ENCODE measurements around the gene MVB12B.
A peak's percentile ranks its signal among the peaks of the same experiment; 100 is the strongest.

MVB12B gene

DNA sequence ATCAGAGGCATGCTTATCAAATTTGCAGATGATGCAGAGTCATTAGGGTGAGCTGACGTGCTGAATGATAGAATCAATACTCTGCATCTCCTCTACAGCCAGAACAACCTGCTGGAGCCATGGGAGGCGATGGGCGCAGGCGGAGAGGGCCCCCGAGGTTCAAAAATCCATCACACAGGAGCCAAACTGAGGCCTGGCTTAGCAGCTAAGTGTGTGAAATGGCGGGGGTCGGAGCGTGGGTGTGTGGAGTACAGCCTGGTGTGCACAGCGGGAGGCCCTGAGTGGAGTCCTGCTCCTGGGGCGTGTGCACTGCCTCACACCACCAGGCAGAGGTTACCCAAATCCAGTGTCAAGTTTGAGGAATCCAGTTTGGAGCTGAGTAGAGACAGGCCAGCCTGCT, 73.2 kb downstream of the MVB12B start:
- no peak for DNase-seq (ENCODE audit: extremely low read depth, low read depth)
- no peak for TF ChIP-seq CTCF (IDR thresholded peaks at IDR 0.05; ENCODE audit: low read depth, low read length, missing control alignments)
- H3K4me3 ChIP-seq (replicated peaks; ENCODE audit: low read depth, low read length) = no peak overlapping the region

DNA sequence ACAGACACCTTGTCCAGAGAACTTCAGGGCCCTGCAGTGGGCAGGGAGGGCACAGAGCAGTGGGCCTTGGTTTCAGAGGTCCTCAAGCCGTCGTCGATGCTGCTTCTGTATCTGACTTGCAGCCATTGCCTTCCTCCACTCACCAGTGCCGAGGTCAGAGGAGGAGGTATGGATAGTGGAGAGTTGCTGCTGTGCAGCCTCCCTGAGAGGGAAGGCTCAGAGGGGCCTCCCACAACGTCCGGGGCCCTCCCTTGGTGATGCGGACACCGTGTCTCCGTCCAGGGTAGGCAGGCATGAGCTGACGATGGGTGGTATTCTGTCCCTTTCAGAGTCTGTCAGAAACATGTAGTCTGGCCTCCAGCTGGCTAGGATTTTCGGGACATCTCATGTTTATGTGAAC, 73.9 kb downstream of the MVB12B start:
- H3K4me3 ChIP-seq (replicated peaks; ENCODE audit: low read depth, low read length) = no peak overlapping the region
- TF ChIP-seq CTCF (IDR thresholded peaks at IDR 0.05; ENCODE audit: low read depth, low read length, missing control alignments) = no peak
- no peak for DNase-seq (ENCODE audit: extremely low read depth, low read depth)

- DNase-seq (ENCODE audit: extremely low read depth, low read depth) = no peak
- H3K4me3 ChIP-seq (replicated peaks; ENCODE audit: low read depth, low read length) = no peak overlapping the region
- no peak for TF ChIP-seq CTCF (IDR thresholded peaks at IDR 0.05; ENCODE audit: low read depth, low read length, missing control alignments)
These were observed 74.5 kb downstream of the MVB12B start for GRCh38 chr9:126401107-126401506.

GRCh38 chr9:126401581-126401980, 75.0 kb downstream of the MVB12B start:
- TF ChIP-seq CTCF (IDR thresholded peaks at IDR 0.05; ENCODE audit: low read depth, low read length, missing control alignments) = no peak
- no peak overlapping the region for H3K4me3 ChIP-seq (replicated peaks; ENCODE audit: low read depth, low read length)
- DNase-seq (ENCODE audit: extremely low read depth, low read depth) = no peak

GRCh38 chr9:126403397-126403796, 76.8 kb downstream of the MVB12B start:
- no peak for DNase-seq (ENCODE audit: extremely low read depth, low read depth)
- no peak for TF ChIP-seq CTCF (IDR thresholded peaks at IDR 0.05; ENCODE audit: low read depth, low read length, missing control alignments)
- no peak overlapping the region for H3K4me3 ChIP-seq (replicated peaks; ENCODE audit: low read depth, low read length)

DNA sequence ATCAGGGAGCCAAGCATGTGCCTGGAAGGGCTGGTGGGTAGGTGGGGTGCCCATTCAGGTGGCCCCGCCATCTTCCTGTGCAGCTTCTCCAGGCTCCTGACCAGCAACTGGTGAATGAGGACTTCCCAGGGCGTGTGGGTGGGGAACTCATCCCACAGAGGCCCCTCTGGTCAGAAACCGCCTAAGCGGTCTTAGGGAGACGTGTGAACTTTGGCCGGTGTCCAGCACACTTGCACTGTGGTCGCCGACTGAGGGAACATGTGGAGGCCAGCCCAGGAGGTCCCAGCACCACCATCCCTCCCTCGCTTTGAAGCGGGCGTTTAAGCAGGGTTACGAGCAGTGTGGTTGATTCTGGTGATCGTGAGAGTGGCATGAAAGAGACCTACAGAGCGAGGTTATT, 77.8 kb downstream of the MVB12B start:
- H3K4me3 ChIP-seq (replicated peaks; ENCODE audit: low read depth, low read length) = no peak overlapping the region
- DNase-seq (ENCODE audit: extremely low read depth, low read depth) = no peak
- TF ChIP-seq CTCF (IDR thresholded peaks at IDR 0.05; ENCODE audit: low read depth, low read length, missing control alignments) = no peak

DNA sequence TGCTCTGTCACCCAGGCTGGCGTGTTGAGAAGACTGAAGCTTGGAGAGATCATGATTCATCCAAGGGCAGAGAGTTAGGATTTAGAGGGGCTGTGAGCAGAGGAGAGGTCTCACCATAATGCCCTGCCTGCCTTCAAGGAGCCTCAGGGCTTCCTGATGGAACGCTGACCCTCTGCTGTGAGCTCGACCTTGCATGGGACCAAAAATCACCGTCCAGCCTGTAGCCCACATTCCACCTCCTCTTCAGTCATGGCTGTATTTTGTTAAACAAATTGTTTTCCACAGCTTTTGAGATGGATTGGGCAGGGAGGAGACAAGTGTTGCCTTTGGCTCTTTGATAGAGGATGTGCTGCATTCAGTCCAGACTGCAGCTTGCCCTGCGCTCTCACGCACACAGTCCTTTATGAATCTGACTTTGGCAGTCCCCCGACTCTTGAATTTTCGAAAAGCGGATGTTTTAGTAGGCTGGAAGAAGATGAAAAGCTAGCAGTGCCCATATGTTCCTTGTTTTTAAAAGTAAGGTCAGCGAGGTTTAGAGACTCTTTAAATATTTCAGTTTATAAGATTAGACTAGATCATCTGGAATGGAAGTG, 79.5 kb downstream of the MVB12B start:
- TF ChIP-seq CTCF (IDR thresholded peaks at IDR 0.05; ENCODE audit: low read depth, low read length, missing control alignments) = no peak
- no peak overlapping the region for H3K4me3 ChIP-seq (replicated peaks; ENCODE audit: low read depth, low read length)
- peak; percentile 32 for DNase-seq (ENCODE audit: extremely low read depth, low read depth)

Measured in HFF-Myc (cell line).